ENCODE data around the gene SIGLEC11.

- TF ChIP-seq CTCF (conservative IDR thresholded peaks at IDR 0.05 in 1 of 2, IDR thresholded peaks at IDR 0.05 in 1 of 2; ENCODE audit: extremely low read depth in 1 of 2, insufficient read depth in 1 of 2, low read depth in 1 of 2, low read length in 2 of 2), result no peak
- TF ChIP-seq EZH2 (IDR thresholded peaks at IDR 0.05; ENCODE audit: borderline replicate concordance, low read length), result no peak
These were observed 20.9 kb upstream of the SIGLEC11 start for GRCh38 chr19:49981603-49982593.
